ENCODE data around the gene FRMPD1.

DNA sequence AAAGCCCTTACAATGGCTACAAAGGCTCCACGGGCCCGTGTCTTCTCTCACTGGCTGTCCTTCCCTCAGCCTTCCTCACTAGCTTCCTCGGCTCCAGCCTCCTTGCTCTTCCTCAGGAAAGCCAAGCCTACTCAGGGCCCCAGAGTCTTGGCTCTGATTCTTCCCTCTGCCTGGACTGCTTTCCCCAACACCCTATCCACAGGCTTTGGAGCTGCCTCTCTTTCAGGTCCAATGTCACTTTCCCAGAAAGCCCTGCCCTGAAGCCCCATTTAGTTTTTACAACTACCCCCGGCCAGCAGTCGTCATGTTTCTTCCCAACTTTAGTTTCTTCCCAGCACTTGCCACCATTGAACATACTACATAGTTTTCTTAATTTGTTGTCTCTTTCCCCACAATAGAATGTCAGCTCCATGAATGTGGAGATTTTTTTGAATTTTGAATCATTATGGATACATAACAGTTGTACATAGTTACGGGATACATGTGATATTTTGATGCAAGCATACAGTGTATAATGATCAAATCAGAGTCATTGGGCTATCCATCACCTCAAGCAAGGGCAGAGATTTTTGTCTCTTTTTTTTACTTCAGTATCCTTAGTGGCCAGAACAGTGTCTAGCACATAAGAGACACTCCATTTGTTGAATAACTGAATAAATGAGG lies 40.9 kb upstream of the FRMPD1 start:
- TF ChIP-seq RB1 (IDR thresholded peaks at IDR 0.05; ENCODE audit: borderline replicate concordance) (no peak), POLR2A (IDR thresholded peaks at IDR 0.05; ENCODE audit: low read depth, low read length) (no peak), YY1 (IDR thresholded peaks at IDR 0.05; ENCODE audit: low read depth, low read length) (no peak), CBX5 (IDR thresholded peaks at IDR 0.05; ENCODE audit: low read depth) (no peak), RBBP5 (conservative IDR thresholded peaks at IDR 0.05) (no peak)
- TF ChIP-seq, protein P1, sequence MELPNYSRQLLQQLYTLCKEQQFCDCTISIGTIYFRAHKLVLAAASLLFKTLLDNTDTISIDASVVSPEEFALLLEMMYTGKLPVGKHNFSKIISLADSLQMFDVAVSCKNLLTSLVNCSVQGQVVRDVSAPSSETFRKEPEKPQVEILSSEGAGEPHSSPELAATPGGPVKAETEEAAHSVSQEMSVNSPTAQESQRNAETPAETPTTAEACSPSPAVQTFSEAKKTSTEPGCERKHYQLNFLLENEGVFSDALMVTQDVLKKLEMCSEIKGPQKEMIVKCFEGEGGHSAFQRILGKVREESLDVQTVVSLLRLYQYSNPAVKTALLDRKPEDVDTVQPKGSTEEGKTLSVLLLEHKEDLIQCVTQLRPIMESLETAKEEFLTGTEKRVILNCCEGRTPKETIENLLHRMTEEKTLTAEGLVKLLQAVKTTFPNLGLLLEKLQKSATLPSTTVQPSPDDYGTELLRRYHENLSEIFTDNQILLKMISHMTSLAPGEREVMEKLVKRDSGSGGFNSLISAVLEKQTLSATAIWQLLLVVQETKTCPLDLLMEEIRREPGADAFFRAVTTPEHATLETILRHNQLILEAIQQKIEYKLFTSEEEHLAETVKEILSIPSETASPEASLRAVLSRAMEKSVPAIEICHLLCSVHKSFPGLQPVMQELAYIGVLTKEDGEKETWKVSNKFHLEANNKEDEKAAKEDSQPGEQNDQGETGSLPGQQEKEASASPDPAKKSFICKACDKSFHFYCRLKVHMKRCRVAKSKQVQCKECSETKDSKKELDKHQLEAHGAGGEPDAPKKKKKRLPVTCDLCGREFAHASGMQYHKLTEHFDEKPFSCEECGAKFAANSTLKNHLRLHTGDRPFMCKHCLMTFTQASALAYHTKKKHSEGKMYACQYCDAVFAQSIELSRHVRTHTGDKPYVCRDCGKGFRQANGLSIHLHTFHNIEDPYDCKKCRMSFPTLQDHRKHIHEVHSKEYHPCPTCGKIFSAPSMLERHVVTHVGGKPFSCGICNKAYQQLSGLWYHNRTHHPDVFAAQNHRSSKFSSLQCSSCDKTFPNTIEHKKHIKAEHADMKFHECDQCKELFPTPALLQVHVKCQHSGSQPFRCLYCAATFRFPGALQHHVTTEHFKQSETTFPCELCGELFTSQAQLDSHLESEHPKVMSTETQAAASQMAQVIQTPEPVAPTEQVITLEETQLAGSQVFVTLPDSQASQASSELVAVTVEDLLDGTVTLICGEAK (IDR thresholded peaks at IDR 0.05; ENCODE audit: borderline replicate concordance), result no peak

Measured in GM12878 (cell line).